Uterus (tissue), 4 donors: ENCODE data around the gene ST7. TPM values are rescaled to one million over a fixed set of nuclear protein-coding genes. Genes with fewer than 3 reads are reported as not detected.
"Not testable (repeated sequence)": the region's sequence is repeated elsewhere in the genome, so short reads cannot be mapped to it uniquely, and the experiment has no call there.

Source experiments
- DNase-seq, 2 donors: peaks; one replicate each; pipeline ENCODE4 v3.0.0-alpha.2; 2019 to 2020
- H3K27ac ChIP-seq, 2 donors: fragments of 200-600 bp; sonication (generic); 1 replicate in 1 of 2; 2 replicates in 1 of 2; pipeline ENCODE4 v1.5.1; 2016 to 2018
- H3K27me3 ChIP-seq, 2 donors: fragments of 200-600 bp; sonication (generic); one replicate each; pipeline ENCODE4 v1.5.1; 2018 to 2019; ENCODE audit warnings: control low read depth in 1 of 2
- H3K36me3 ChIP-seq, 2 donors: fragments of 200-600 bp; sonication (generic); one replicate each; pipeline ENCODE4 v1.5.1; 2019; ENCODE audit warnings: control low read depth in 1 of 2
- H3K4me1 ChIP-seq, 2 donors: fragments of 200-600 bp; sonication (generic); one replicate each; pipeline ENCODE4 v1.5.1; 2018 to 2019; ENCODE audit warnings: control low read depth in 1 of 2
- H3K4me3 ChIP-seq, 2 donors: fragments of 200-600 bp; sonication (generic); 1 replicate in 1 of 2; 2 replicates in 1 of 2; pipeline ENCODE4 v1.5.1; 2018 to 2019; ENCODE audit warnings: mild to moderate bottlenecking in 1 of 2
- H3K9me3 ChIP-seq, 2 donors: fragments of 200-600 bp; sonication (generic); one replicate each; pipeline ENCODE4 v1.5.1; 2019; ENCODE audit warnings: control low read depth in 1 of 2
- CTCF ChIP-seq, 4 experiments: fragments of 200-600 bp in 2 of 4; fragments of 450-650 bp in 2 of 4; sonication (generic) in 2 of 4; IDR thresholded peaks; one replicate each; pipeline ENCODE4 v1.5.1; 2016 to 2019; ENCODE audit warnings: antibody characterized with exemption in 4 of 4, mild to moderate bottlenecking in 2 of 4, moderate library complexity in 1 of 4
- POLR2A ChIP-seq, 2 donors: fragments of 450-650 bp; IDR thresholded peaks; one replicate each; pipeline ENCODE4 v1.6.1; 2016; ENCODE audit warnings: antibody characterized with exemption in 2 of 2, mild to moderate bottlenecking in 1 of 2, moderate library complexity in 1 of 2
- intact Hi-C: fragments of 100-400 bp; cut with DNase I; formaldehyde crosslinking; loops from one replicate; pipeline ENCODE4 v1.15.1; 2023; ENCODE audit warnings: low total_unique reads
- total RNA-seq, 4 donors: library from RNA; depleted of rRNA in 3 of 4; stranded (reverse); fragments of >200 nt in 3 of 4; gene quantifications; one replicate each; pipeline versions ENCODE4 v1.1.0 to v1.2.4, GENCODE V29; 2014 to 2023
- donor health status: DM: yes; HTN: yes; CAD: no.

ST7 gene
- total RNA-seq, 4 donors from 2014 or later = 27.4 to 41.0 (median 31.4) TPM

- H3K27ac ChIP-seq = peak overlapping the region; percentile 99 to 100
- DNase-seq = no peak
- peak overlapping the region in 1 of 2 donors; percentile 99 for H3K4me3 ChIP-seq
- no peak for TF ChIP-seq POLR2A (IDR thresholded peaks at IDR 0.05)
- no peak for TF ChIP-seq CTCF (IDR thresholded peaks at IDR 0.05)
- H3K27me3 ChIP-seq = no peaks in the 10 kb centered on the region
- H3K4me1 ChIP-seq = peaks cover 0 to 10% of the 10 kb centered on the region in 2 donors
- intact Hi-C loops = no loop called here
- H3K36me3 ChIP-seq = no peaks in the 10 kb centered on the region
- no peaks in the 10 kb centered on the region for H3K9me3 ChIP-seq
Measured at GRCh38 chr7:116955340-116955739, 2.0 kb downstream of the ST7 start.

DNA sequence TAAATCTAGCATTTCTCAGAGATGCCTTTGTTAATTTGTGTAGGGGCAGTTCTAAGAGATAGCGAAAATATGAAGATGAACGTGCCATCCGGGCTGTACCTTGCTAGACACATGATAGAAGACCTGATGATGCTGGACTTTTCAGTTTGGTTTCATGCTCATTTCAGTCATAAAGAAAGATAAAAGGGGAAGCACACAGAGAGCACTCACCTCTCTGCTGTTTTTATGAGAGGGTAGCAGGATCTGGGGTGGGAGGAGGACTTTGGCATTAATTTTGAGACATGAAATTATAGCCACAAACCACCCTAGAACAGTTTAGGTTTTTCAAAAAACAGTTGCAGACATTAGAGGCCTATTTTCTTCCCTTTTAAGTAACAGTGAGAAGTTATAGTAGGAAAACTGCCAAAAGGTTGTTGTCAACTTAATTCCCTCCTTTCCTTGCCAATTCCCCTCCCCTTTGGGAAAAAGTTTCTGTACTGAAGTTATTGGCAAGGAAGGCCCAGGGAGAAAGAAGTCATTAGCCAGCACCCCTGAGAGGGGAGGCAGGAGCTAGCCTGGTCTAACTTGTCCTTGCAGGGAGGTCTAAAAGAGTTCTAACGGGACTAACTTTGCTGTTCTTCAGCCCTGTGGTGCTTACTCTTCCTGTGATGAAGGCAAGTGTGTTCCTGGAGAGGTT lies 2.6 kb downstream of the ST7 start:
- TF ChIP-seq POLR2A (IDR thresholded peaks at IDR 0.05) = no peak
- no peak for TF ChIP-seq CTCF (IDR thresholded peaks at IDR 0.05)

DNA sequence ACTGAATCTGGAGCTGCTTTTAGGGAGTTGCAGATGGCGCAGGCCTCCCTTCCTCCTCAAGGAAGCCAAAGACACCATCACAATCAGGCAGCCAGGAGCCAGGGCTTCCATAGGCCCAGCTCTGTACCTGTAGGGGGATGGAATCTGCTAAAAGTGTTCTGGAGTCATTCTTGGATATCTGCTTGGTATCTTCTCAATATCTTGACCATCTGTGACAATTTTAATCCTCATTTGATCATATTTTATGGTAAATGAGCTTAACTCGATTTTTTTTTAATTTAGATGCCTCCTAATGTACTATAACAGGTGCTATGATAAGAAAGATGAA lies 3.1 kb downstream of the ST7 start:
- Histone ChIP-seq H3K36me3 (no peaks in the 10 kb centered on the region), H3K4me3 (no peak overlapping the region), H3K9me3 (no peaks in the 10 kb centered on the region), H3K4me1 (peaks cover 0 to 10% of the 10 kb centered on the region in 2 donors), H3K27me3 (no peaks in the 10 kb centered on the region), H3K27ac (peak overlapping the region; percentile 99 to 100)
- no peak for DNase-seq
- no peak for TF ChIP-seq POLR2A (IDR thresholded peaks at IDR 0.05)
- TF ChIP-seq CTCF (IDR thresholded peaks at IDR 0.05) = no peak
- intact Hi-C loops = no loop called here

More for the DNA sequence above, 2.6 kb downstream of the ST7 start:
- Histone ChIP-seq H3K27me3 (no peaks in the 10 kb centered on the region), H3K27ac (peak overlapping the region; percentile 99 to 100), H3K9me3 (no peaks in the 10 kb centered on the region), H3K36me3 (no peaks in the 10 kb centered on the region), H3K4me1 (peaks cover 0 to 10% of the 10 kb centered on the region in 2 donors), H3K4me3 (peak overlapping the region in 1 of 2 donors; percentile 99)
- intact Hi-C loops = no loop called here
- DNase-seq = peak; percentile 19 to 34

DNA sequence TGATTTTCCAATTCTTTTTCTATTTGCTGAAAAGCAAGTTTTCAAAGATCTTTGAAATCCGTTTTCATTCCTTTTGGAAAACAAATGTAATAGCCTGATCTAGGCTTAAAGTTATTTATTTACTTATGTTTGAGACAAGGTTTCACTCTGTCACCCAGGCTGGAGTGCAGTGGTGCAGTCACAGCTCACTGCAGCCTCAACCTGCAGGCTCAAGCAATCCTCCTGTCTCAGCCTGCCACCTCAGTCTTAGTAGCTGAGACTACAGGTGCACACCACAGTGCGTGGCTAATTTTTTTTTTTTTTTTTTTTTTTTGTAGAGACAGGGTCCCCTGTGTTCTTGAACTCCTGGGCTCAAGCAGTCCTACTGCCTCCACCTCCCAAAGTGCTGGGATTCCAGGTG lies 4.6 kb downstream of the ST7 start:
- TF ChIP-seq POLR2A (IDR thresholded peaks at IDR 0.05) = no peak
- no peak for DNase-seq
- no peak overlapping the region for H3K27ac ChIP-seq

DNA sequence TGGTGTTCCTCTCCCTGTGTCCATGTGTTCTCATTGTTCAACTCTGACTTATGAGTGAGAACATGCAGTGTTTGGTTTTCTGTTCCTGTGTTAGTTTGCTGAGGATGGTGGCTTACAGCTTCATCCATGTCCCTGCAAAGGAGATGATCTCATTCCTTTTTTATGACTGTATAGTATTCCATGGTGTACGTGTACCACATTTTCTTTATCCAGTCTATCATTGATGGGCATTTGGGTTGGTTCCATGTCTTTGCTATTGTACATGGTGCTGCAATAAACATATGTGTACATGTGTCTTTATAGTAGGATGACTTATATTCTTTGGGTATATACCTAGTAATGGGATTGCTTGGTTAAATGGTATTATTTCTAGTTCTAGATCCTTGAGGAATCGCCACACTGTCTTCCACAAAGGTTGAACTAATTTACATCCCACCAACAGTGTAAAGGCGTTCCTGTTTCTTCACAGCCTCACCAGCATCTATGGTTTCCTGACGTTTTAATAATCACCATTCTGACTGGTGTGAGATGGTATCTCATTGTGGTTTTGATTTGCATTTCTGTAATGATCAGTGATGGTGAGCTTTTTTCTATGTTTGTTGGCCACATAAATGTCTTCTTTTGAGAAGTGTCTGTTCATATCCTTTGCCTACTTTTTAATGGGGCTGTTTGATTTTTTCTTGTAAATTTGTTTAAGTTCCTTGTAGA lies 8.8 kb downstream of the ST7 start:
- intact Hi-C loops, DNase-seq, H3K27me3 ChIP-seq, H3K9me3 ChIP-seq, H3K4me1 ChIP-seq, H3K36me3 ChIP-seq, H3K27ac ChIP-seq, H3K4me3 ChIP-seq: not testable (repeated sequence)

More for the DNA sequence above, 4.6 kb downstream of the ST7 start:
- Histone ChIP-seq H3K27me3 (no peaks in the 10 kb centered on the region), H3K9me3 (no peaks in the 10 kb centered on the region), H3K4me1 (peaks cover 0 to 10% of the 10 kb centered on the region in 2 donors), H3K4me3 (no peak overlapping the region), H3K36me3 (no peaks in the 10 kb centered on the region)
- intact Hi-C loops = no loop called here

DNA sequence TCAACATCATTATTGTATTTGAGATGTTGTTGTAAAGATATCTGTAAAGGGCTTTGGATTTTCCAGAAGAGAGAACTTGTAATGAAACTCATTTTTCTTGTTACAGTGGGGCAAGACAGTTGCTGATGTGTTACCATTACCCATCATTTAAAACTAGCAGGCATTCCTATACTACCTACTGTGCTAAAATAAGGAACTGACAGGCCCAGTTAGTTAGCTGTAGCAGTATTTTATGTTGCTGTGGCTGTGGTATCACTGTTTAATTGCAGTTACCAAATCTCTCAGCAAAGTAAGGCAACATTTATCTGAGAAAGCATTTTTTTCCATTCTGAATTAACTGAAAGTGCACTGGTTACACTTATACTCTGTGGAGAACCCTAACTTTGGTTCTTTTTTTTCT lies 9.9 kb downstream of the ST7 start:
- no peak for DNase-seq
- no peak overlapping the region for H3K4me3 ChIP-seq
- intact Hi-C loops = no loop called here
- TF ChIP-seq CTCF (IDR thresholded peaks at IDR 0.05) (no peak), POLR2A (IDR thresholded peaks at IDR 0.05) (no peak)
- H3K27ac ChIP-seq = no peak overlapping the region
- no peaks in the 10 kb centered on the region for H3K9me3 ChIP-seq
- H3K36me3 ChIP-seq = no peaks in the 10 kb centered on the region
- H3K27me3 ChIP-seq = no peaks in the 10 kb centered on the region
- no peaks in the 10 kb centered on the region for H3K4me1 ChIP-seq
